HG02763 (cell line): Measurements from ENCODE around the gene FGF12.
"Not testable (repeated sequence)": the region's sequence is repeated elsewhere in the genome, so short reads cannot be mapped to it uniquely, and the experiment has no call there.

Experiments
- ATAC-seq: cut with Tn5 transposase; IDR thresholded peaks from one replicate; pipeline ENCODE4 v1.9.1; 2021; ENCODE audit warnings: mild to moderate bottlenecking, moderate library complexity; ENCODE audit not compliant: unreplicated experiment

FGF12 gene

GRCh38 chr3:192597506-192597905 lies 129.8 kb downstream of the FGF12 start:
- no peak for ATAC-seq

- no peak for ATAC-seq
Observed at GRCh38 chr3:192578729-192579128, 148.6 kb downstream of the FGF12 start.

GRCh38 chr3:192577811-192578210 lies 149.5 kb downstream of the FGF12 start:
- no peak for ATAC-seq

- ATAC-seq: no peak
Observed at GRCh38 chr3:192577271-192577670, 150.1 kb downstream of the FGF12 start.

- ATAC-seq: not testable (repeated sequence)
Observed at GRCh38 chr3:192576704-192577103, 150.6 kb downstream of the FGF12 start.

- no peak for ATAC-seq
Observed at GRCh38 chr3:192575879-192576506, 151.3 kb downstream of the FGF12 start.

GRCh38 chr3:192573240-192573639 lies 154.1 kb downstream of the FGF12 start:
- ATAC-seq: no peak

- ATAC-seq: no peak
Observed at GRCh38 chr3:192570821-192571791, 156.2 kb downstream of the FGF12 start.

- ATAC-seq: no peak
Observed at GRCh38 chr3:192570315-192570714, 157.0 kb downstream of the FGF12 start.

GRCh38 chr3:192566706-192567290 lies 160.5 kb downstream of the FGF12 start:
- ATAC-seq: no peak

- ATAC-seq: no peak
Observed at GRCh38 chr3:192564611-192565010, 162.7 kb downstream of the FGF12 start.

GRCh38 chr3:192563417-192563816 lies 163.9 kb downstream of the FGF12 start:
- ATAC-seq: no peak

GRCh38 chr3:192553707-192554106 lies 173.6 kb downstream of the FGF12 start:
- ATAC-seq: no peak

GRCh38 chr3:192550356-192550755 lies 177.0 kb downstream of the FGF12 start:
- no peak for ATAC-seq

GRCh38 chr3:192545333-192545732 lies 182.0 kb downstream of the FGF12 start:
- no peak for ATAC-seq

- no peak for ATAC-seq
Observed at GRCh38 chr3:192543163-192543562, 184.2 kb downstream of the FGF12 start.

- no peak for ATAC-seq
Observed at GRCh38 chr3:192516820-192517219, 210.5 kb downstream of the FGF12 start.

GRCh38 chr3:192515664-192516045 lies 211.7 kb downstream of the FGF12 start:
- no peak for ATAC-seq

GRCh38 chr3:192514754-192515663 lies 212.3 kb downstream of the FGF12 start:
- no peak for ATAC-seq

- no peak for ATAC-seq
Observed at GRCh38 chr3:192514081-192514753, 213.1 kb downstream of the FGF12 start.
